GM18498 (cell line): Measurements from ENCODE around the gene OR2G2.

ENCODE experiments used
- ATAC-seq: cut with Tn5 transposase; IDR thresholded peaks from one replicate; pipeline ENCODE4 v1.9.1; 2021; ENCODE audit warnings: mild to moderate bottlenecking, moderate library complexity; ENCODE audit not compliant: unreplicated experiment

The OR2G2 gene, protein sequence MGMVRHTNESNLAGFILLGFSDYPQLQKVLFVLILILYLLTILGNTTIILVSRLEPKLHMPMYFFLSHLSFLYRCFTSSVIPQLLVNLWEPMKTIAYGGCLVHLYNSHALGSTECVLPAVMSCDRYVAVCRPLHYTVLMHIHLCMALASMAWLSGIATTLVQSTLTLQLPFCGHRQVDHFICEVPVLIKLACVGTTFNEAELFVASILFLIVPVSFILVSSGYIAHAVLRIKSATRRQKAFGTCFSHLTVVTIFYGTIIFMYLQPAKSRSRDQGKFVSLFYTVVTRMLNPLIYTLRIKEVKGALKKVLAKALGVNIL

DNA sequence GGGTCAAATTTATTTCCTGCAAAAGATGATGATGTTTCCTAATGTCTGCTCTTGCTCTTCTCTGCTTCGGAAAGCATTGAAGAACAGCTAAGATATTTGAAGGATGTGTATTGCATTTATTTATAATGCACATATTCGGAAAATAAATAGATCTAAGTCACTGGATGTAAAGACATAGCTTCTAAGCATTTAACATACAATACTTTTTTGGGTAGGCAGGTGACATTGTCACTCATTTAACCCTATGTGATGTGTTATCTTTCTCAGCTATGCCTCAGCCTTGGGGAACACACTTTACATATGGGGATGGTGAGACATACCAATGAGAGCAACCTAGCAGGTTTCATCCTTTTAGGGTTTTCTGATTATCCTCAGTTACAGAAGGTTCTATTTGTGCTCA is at the start of gene OR2G2:
Gene OR2G2 (plus strand): TSS at position 301 of the 400 bp plus-strand sequence. CDS start 0 bp downstream, at position 301.
- ATAC-seq: no peak

DNA sequence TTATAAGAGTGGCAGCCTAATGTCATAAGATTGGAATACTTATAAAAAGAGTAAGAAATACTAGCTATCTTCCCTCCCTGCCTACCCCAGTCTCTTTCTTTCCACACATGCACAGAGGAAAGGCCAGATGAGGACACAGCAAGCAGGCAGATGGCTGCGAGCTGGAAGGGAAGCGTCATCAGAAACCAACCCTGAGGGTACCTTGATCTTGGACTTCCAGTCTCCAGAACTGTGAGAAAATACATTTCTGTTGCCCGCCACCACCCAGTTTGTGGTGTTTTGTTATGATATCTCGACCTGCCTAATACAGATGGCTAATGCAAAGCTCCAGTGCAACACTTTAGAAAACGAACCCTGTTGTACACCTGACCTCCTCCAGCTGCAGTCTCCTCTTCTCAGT is 49.6 kb upstream of the OR2G2 start:
- no peak for ATAC-seq

DNA sequence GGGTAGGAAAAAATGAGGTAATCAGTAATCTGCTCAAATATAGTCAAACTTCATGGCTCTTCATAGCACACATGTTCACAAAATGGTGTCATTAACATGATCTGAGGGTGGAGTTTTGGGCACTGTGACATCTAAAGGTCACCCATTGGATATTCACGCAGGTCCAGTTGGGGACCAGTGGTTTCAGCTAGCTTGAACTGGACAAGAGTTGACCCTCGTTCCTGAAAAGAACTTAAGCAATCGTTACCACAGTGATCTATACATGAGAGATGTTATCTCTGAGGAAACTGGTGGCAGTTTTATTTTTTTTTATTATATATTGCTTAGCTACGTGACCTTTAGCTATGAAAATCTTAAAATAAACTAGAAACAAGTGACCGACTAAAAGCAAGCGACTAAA is 48.9 kb upstream of the OR2G2 start:
- no peak for ATAC-seq

DNA sequence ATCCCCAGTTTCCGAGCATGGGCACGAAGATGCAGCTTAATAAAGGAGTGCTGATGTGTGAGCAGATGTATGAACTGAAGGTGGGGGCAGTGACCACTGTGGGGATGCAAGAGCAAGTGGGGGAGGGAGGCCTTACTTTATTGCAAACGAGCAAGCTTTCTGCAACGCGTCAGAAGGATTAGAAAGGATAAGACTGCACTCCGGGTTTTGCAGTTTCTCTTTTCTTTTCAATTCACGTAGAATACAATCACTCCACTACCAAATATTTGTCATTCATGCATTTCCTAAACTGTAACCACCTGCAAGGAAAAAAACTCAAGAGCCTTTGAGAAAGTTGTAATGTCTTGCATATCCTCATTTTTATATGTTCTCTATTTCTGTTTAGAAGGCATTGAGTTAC is 47.6 kb upstream of the OR2G2 start:
- ATAC-seq: no peak

DNA sequence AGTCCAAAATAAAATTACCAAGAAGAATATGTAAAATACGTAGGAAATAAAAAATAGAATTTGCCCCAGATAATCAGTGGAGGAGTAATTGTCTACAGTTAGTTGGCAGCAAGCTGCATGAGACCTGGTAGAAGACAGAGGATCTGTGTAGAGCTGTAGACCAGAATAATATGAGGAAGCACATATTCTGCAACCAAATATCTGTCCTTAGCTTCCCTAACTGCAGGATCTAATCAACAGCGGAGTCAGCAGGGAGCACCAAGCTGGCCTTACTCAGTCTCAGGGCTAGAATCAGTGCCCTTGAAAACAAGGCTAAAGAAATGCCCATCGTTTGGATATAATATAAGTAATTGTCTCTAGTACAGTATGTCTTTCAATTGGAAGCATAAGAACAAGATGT is 45.3 kb upstream of the OR2G2 start:
- no peak for ATAC-seq

DNA sequence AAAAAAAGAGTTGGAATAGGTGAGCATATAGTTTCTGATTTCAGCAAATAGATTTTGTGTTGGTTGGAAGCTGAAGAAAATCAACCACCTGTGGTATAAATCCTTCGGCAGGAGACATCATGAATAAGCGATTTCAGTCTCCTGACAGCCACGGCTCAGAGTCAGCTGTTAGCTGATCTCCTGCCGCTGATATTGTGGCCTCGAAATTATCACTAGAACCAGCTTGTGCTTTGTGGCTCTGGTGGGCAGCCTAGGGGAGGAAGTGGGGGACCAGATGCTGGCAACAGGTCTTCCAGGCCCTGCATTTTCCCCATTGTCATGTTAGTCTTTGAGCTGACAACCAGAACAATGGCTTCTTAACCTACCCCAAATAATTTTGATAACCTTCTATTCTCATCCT is 40.1 kb upstream of the OR2G2 start:
- ATAC-seq: no peak

DNA sequence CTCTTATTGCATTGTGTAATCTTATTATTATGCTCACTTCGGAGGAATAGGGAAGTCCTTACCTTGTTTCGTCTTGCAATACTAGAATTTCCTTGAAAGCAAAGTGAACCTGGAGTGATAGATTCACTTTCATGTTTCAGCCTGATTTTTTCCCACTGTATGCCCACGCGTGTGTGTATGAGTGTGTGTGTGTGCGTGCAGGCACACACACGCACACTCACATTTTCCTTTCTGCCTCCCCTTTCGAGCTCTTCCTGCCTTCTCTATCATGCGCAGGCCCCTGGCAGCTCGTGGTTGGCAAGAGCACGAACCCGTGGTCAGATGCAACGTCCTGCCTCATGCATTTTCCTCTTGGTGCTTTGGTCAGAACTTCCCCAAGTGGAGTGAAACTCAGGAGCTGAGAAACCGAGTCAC is 39.4 kb upstream of the OR2G2 start, which contains the start of gene GCSAML:
Gene GCSAML (plus strand): TSS at position 366 of the 414 bp plus-strand sequence. CDS start 58 bp downstream, outside the sequence.
- no peak for ATAC-seq

DNA sequence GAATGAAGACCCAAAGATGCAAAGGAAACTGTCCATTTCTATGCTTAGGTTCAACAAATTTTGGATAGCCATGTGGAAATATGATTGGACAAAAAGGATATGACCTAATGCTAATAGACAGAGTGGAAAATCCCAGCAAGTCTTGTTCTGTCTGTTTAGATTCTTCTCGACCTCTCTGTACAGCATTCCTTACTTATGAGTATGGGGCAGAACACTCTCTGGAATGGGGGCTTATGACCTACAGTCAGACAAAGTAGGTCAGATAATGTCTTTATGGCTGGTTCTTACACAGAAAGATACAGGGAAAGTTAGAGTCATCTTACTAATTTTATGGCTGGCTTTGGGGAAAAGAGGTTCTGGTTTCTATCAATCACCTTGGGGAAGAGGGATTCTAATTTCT is 36.4 kb upstream of the OR2G2 start:
- ATAC-seq: no peak

DNA sequence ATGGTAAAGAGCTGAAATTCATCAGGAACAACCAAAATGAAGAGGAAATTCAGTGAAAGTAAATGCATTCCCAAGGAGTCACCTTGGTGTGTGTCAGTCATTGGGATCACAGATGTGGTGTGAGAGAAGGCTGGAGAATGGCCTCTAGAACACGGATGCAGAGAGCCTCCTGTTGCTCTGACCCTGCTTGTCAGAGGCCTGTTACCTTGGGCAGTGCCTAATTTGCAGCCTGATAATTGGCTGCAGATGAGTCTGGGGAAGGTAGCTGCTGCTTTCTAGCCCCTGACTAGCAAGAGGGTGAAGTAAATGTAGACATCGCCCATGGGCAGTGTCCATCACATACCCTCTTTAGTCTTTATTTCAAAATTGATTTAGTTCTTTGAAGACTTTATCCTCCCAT is 35.9 kb upstream of the OR2G2 start:
- ATAC-seq: no peak

DNA sequence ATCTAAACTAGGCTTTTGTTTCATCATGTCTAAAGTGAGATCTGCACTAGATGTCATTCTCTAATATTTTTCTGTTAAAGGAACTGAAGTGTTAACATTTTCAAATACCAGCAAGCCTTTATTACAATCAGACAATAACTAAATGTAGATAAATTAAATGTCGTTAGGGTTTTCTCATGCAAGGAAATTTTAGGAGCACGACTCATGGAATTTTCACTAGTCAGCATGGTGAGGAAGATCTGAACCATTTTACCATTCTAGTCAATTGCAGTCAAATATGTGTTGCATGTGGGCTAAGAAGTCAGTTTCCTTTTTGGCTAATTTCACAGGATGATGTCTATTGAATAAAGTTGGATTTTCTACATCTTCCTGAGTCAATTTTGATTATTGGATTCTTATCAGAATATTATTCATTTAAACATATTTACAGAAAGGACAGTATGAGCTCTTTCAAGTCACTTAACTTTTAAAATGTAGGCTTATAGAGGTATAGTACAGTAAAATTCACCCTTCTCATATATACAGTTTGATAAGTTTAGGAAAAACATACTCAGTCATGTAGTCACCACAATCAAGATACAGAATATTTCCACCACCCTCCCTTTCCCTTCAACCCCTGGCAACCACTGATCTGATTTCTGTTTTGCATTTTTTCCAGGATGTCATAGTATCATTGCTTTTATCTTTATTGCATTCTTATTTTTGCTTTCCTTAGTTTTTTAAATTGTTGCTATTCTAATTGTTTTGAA is 30.1 kb upstream of the OR2G2 start:
- ATAC-seq: no peak

DNA sequence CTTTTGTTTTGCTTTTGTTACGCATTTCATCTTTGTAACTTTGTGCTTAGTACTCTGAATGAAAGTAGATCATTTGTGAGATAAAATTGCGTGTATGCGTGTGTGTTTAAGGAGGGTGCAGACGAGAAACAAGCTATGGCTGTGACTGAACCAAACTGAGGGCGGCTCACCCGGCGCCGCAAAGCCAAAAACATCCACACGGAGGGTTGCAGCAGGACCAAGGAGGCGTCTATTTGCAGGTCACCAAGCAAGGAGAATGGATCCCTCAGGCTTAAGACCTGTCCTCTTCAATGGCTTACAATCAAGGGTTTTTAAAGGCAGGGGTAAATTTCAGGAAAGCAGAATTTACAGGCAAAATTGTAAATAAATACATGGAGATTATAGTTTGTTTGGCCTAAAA is 26.4 kb upstream of the OR2G2 start:
- no peak for ATAC-seq

DNA sequence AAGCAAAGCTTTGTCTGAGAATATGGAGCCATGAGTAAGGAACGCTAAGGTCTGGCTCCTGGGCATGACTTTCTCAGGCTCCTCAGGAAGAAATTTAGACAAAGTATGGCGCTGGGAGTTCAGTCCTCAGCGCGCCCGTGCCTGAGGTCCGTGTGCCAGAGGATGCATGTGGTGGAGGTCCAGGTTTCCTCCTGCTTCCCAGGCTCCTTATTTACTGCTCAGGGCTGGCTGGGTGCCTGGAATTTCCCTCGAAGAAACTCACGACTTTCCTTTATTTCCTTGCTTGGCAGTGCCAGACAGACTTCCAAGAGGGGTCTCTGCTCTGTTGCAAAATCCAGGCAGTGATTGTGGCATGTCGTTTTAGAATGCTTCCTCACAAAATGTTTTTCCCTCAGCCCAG is 26.0 kb upstream of the OR2G2 start:
- no peak for ATAC-seq

DNA sequence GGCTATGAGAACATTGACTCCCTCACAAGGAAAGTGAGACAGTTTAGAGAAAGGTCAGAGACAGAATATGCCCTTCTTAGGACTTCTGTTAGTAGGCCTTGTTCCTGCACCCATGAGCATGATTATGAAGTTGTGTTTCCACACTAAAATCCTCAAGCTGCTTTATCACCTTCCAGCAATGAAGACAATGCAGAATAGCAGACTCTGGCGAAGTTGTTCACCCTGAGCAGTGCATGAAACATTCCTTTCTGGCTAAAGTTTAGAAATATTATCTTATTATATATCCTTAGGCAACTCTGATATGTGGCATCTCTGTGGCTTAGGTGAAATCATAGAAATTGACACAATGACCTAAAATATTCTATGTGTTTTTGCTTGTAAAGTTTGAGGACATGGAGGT is 13.9 kb upstream of the OR2G2 start:
- no peak for ATAC-seq

DNA sequence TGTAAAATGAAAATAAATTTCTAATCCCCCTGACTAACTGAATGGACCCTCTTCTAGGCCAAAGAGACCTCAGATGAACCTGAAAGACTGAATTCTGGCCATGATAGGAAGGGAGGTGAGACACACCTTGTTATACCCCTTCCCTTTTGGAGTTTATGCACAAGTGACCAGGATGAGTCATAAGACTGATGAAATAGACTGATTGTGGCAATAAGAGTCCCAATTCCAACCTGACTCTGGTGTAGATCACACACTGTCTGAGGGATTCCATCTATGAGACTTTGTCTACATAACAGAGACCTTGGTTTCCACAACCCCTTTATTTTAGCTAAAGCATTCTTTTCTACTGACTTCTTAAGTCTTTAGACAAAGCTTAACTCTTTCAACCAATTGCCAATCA is 13.5 kb upstream of the OR2G2 start:
- no peak for ATAC-seq

DNA sequence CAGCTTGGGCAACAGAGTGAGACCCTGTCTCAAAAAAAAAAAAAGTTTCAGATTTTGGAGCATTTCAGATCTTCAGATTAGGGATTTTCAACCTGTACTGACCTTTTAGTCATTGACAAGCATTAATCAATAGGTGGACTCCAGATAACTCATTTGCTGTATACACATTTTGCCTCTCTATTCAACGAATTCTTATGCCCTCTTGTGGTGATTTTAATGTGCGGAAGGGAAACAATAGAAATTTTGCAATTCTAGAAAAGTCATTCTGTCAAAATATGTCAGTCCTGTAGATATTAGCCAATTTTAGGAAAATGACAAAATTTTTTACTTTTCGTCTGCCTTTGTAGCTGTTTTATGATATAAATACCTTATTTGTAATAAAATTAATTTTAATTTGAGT is 11.6 kb upstream of the OR2G2 start:
- no peak for ATAC-seq

DNA sequence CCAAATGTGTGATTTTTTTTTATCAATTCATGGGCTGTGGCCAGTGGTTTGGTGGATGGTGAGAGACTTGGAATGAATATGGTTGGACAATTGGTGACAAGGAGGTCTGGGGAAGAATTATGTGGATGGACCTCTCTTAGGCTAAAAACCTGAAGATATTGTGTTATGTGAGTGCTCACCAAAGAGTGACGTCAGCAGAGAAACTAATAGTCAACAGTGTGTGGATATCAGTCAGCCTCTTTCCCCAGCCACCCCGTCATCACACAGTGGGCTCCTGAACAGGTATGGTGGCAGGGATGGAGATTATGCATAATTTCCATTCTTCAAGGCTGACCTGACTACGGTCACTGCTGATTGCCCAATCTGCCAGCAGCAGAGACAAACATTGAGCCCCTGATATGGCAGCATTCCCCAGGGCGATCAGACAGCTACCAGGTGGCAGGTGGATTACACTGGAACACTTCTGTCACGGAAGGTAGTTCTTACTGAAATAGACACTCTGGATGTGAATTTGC is 9.2 kb upstream of the OR2G2 start:
- no peak for ATAC-seq

DNA sequence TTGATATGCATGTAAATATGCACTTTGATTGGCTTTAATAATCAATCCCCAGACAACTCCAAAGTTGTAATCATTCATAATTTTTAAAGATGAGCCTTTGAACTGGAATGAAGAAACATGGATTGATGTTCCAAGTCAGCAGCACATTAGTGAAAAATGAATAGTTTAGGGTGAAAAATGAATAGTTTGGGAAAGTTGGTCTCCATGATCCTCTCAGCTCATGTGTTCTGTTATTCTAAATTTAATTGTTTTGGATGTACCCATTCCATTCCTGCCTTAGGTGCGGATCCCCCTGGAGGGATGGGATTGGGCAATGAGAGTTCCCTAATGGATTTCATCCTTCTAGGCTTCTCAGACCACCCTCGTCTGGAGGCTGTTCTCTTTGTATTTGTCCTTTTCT is 17.1 kb downstream of the OR2G2 start, which contains the start of gene OR2G3:
Gene OR2G3 (plus strand): TSS at position 301 of the 400 bp plus-strand sequence. CDS start 0 bp downstream, at position 301.
- no peak for ATAC-seq

DNA sequence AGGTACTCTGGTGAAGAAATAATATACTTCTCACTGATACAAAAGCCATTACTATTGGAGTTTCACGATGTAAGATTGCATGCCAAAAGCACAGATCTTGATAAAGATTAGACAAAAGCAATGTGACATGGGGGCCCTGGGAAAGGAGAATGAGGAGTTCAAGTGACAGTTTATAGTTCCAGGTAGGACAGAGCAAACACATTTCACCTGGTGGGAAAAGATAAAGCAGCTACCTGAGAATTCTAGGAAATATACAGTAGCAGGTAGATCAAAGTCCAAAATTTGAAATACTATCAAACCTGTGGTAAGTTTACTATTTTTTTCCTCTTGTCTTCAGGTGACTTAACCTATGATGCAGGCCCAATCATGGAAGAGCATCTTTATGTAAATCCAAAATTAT is 25.2 kb downstream of the OR2G2 start:
- ATAC-seq: no peak

DNA sequence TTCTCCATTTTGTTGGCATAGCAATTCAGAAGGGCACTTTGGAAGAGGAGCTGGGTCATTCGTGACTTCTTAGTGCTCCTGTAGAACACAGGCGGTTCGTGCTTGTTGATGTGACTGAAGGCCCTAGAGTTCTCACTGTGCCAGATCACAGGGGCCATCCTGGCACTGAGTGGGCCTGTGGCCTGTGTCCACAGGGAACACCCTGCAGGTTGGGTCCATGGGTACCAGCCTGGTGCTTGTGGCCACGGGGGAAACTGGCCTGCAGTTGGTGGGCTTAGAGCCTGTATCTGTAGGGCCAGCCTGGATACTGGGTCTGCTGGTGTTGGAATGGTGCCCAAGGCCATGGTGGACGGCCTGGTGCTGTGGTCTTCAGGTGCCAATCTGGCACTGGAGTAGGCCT is 26.5 kb downstream of the OR2G2 start:
- ATAC-seq: no peak

DNA sequence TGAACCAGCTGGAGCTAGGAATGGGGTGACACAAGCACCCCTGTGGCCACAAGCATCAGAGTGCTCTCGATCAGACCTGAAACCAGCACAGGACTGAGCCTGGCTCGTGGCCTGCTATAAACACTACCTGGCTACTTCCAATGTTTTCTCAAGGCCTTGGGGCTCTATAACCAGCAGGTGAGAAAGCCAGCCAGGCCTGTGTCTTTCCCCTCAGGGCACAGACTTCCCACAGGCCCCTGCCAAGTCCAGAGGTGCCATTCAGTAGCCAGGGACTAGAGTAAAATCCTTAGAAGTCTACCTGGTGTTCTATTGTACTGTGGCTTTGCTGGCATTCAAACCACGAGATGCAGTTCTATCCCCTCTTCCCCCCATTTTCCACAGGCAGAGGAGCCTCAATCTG is 39.8 kb downstream of the OR2G2 start:
- ATAC-seq: no peak

DNA sequence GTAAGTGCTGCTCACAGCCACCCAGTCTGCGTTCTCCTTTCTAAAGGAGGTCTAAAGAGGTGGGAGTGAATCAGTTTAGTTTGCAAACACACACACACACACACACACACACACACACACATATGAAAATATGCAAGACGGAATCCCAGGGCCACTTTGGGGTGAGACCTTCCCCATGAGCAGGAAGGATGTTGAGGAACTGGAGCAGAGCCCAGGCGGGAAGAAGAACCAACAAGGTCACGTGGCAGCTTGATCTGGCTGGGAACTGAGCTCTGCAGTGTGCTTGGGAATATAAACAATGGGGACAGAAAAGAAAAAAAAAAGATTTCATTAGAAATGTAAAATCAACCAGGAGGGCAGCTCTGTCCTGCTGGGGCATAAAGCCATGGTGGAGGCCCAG is 49.9 kb downstream of the OR2G2 start:
- no peak for ATAC-seq

DNA sequence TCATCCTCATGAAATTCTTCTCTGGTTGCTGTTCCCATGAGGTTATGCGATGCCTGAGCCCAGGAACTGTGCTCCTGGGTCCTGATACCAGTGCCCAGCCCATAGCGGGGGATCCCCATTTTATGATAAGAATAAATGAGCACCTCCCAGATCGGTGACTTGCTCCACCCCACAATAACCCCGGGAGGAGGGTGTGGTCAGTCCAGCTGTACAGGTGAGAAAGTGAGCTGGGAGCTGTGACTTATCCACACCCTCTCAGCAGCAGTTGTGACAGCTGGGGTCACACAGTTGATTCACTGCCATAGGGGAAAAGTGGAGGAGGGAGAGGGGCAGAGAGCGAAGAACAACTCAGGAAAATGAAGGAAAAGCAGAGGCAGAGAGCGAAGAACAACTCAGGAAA is 50.6 kb downstream of the OR2G2 start:
- no peak for ATAC-seq
